WERI-Rb-1 (cell line): ENCODE data around the gene METTL16.
"Not testable (repeated sequence)": the region's sequence is repeated elsewhere in the genome, so short reads cannot be mapped to it uniquely, and the experiment has no call there.

ENCODE experiments used
- DNase-seq: peaks from one replicate; pipeline ENCODE4 v3.0.0-alpha.2; 2020
- H3K27ac ChIP-seq: fragments of 250-450 bp; sonication (Bioruptor Pico); 2 replicates; pipeline ENCODE4 v1.5.1; 2020; ENCODE audit warnings: mild to moderate bottlenecking, moderate library complexity
- H3K27me3 ChIP-seq: fragments of 250-450 bp; sonication (Bioruptor Pico); 2 replicates; pipeline ENCODE4 v1.5.1; 2021; ENCODE audit warnings: mild to moderate bottlenecking, low read depth, moderate library complexity; ENCODE audit not compliant: insufficient read depth, severe bottlenecking
- H3K36me3 ChIP-seq: fragments of 250-450 bp; sonication (Bioruptor Pico); 2 replicates; pipeline ENCODE4 v1.5.1; 2020; ENCODE audit warnings: mild to moderate bottlenecking, moderate library complexity
- H3K4me3 ChIP-seq: 2 replicates; pipeline ENCODE4 v1.5.1; 2011; ENCODE audit warnings: low read depth, mild to moderate bottlenecking, control low read depth, low read length
- H3K9me3 ChIP-seq: fragments of 250-450 bp; sonication (Bioruptor Pico); 2 replicates; pipeline ENCODE4 v1.5.1; 2021; ENCODE audit warnings: mild to moderate bottlenecking, moderate library complexity; ENCODE audit not compliant: severe bottlenecking
- CTCF ChIP-seq: IDR thresholded peaks from 2 replicates; pipeline ENCODE4 v1.5.1; 2011; ENCODE audit warnings: low read depth, mild to moderate bottlenecking, control low read depth, inconsistent platforms, low read length

METTL16 gene

GRCh38 chr17:2511462-2512369, at the start of gene METTL16:
METTL16 (minus strand) TSS chr17:2511888; CDS start chr17:2502331, 9,557 bp downstream.
- H3K36me3 ChIP-seq, result peaks cover 22% of the 10 kb centered on the region
- H3K27ac ChIP-seq, result peak within 1 kb of the TSS; percentile 97
- peak; percentile 98 for DNase-seq
- H3K4me3 ChIP-seq, result peak within 1 kb of the TSS; percentile 87
- no peak for TF ChIP-seq CTCF
- H3K27me3 ChIP-seq, result no peaks in the 10 kb centered on the region
- no peaks in the 10 kb centered on the region for H3K9me3 ChIP-seq

GRCh38 chr17:2560658-2561057, 49.0 kb upstream of the METTL16 start:
- Histone ChIP-seq H3K36me3 (no peaks in the 10 kb centered on the region), H3K27ac (no peak overlapping the region), H3K27me3 (no peaks in the 10 kb centered on the region), H3K4me3 (no peak overlapping the region), H3K9me3 (peaks cover 21% of the 10 kb centered on the region)
- no peak for TF ChIP-seq CTCF
- DNase-seq, result no peak

GRCh38 chr17:2551928-2552327, 40.2 kb upstream of the METTL16 start:
- no peaks in the 10 kb centered on the region for H3K36me3 ChIP-seq
- DNase-seq, result no peak
- H3K4me3 ChIP-seq, result no peak overlapping the region
- no peak overlapping the region; the same call in 1 of the 2 replicates for H3K27ac ChIP-seq
- peaks cover 6% of the 10 kb centered on the region for H3K9me3 ChIP-seq
- H3K27me3 ChIP-seq, result no peaks in the 10 kb centered on the region
- TF ChIP-seq CTCF, result no peak

- no peak overlapping the region for H3K27ac ChIP-seq
- no peaks in the 10 kb centered on the region for H3K36me3 ChIP-seq
- DNase-seq, result no peak
- H3K4me3 ChIP-seq, result no peak overlapping the region
- TF ChIP-seq CTCF, result no peak
- no peaks in the 10 kb centered on the region for H3K27me3 ChIP-seq
- H3K9me3 ChIP-seq, result peaks cover 4% of the 10 kb centered on the region
These were observed 39.8 kb upstream of the METTL16 start for GRCh38 chr17:2551493-2551892.

- H3K27me3 ChIP-seq, result no peaks in the 10 kb centered on the region
- H3K36me3 ChIP-seq, result no peaks in the 10 kb centered on the region
- H3K27ac ChIP-seq, result no peak overlapping the region
These were observed 37.9 kb upstream of the METTL16 start for GRCh38 chr17:2549392-2550211.

GRCh38 chr17:2548026-2548425, 36.3 kb upstream of the METTL16 start:
- H3K27ac ChIP-seq, DNase-seq, H3K36me3 ChIP-seq, H3K9me3 ChIP-seq, H3K27me3 ChIP-seq, H3K4me3 ChIP-seq: not testable (repeated sequence)

More at GRCh38 chr17:2549392-2550211, 37.9 kb upstream of the METTL16 start:
- Histone ChIP-seq H3K4me3 (no peak overlapping the region), H3K9me3 (no peaks in the 10 kb centered on the region)
- TF ChIP-seq CTCF, result no peak
- no peak for DNase-seq
